Activated naive CD4-positive, alpha-beta T cell treated with anti-CD3 and anti-CD28 coated beads for 36 hours (primary cell): ENCODE results near the gene BRAT1. TPM values are rescaled to one million over a fixed set of nuclear protein-coding genes. Genes with fewer than 3 reads are reported as not detected.

Source experiments
- CTCF ChIA-PET: fragments of 350-600 bp; sonication (Branson Sonifier 250); formaldehyde crosslinking; loops from one replicate; lab custom pipeline; 2021; ENCODE audit warnings: antibody characterized with exemption; lab: Charles Lee
- DNase-seq: peaks from one replicate; pipeline ENCODE4 v3.0.0-alpha.2; 2020
- H3K27ac Mint-ChIP-seq: one replicate; pipeline ENCODE4 v1.8.0; 2021; ENCODE audit warnings: mild to moderate bottlenecking, mixed read lengths
- H3K27me3 Mint-ChIP-seq: one replicate; pipeline ENCODE4 v1.8.0; 2021; ENCODE audit warnings: low read depth, mixed read lengths
- H3K36me3 Mint-ChIP-seq: one replicate; pipeline ENCODE4 v1.8.0; 2021; ENCODE audit warnings: low read depth, mixed read lengths
- H3K4me1 Mint-ChIP-seq: one replicate; pipeline ENCODE4 v1.8.0; 2021; ENCODE audit warnings: low read depth, mixed read lengths
- H3K4me3 Mint-ChIP-seq: one replicate; pipeline ENCODE4 v1.8.0; 2021; ENCODE audit warnings: mild to moderate bottlenecking, moderate library complexity, mixed read lengths
- H3K9me3 Mint-ChIP-seq: one replicate; pipeline ENCODE4 v1.8.0; 2021; ENCODE audit warnings: mixed read lengths
- intact Hi-C: fragments of 100-400 bp; cut with micrococcal nuclease; formaldehyde crosslinking; loops from one replicate; pipeline ENCODE4 v1.15.1; 2023
- total RNA-seq, 2 experiments: library from RNA; stranded (reverse); gene quantifications; one replicate each; pipeline ENCODE4 v1.2.3, GENCODE V29; 2021

Gene BRAT1
- total RNA-seq, 2 experiments from 2014 or later = 26.8 to 27.3 TPM

DNA sequence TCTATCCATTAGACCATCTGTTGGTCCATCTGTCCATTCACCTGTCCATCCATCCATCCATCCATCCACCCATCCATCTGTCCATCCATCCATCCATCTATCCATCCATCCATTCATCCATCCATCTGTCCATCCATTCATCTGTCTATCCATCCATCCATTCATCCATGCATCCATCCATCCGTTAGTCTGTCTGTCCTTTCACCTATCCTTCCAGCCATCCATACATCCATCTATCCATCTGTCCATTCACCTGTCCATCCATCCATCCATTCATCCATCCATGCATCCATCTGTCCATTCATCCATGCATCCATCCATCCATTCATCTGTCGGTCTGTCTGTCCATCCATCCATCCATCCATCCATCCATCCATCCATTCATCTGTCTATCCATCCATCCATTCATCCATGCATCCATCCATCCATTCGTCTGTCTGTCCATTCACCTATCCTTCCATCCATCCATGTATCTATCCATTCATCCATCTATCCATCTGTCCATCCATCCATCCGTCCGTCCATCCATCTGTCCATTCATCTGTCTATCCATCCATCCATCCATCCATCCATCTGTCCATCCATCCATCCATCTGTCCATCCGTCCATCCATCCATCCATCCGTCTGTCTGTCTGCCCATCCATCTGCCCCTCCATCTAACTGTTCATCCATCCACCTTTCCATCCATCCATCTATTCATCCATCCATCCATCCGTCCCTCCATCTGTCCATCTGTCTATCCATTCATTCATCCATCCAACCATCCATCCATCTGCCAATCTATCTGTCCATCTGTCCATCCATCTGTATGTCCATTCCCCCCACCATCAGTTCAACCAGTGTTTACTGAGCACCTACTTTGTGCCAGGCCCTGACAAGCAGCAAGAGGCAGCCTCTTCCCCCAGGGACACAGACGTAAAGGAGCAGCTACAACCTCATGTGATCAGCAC lies 40.6 kb downstream of the BRAT1 start:
- Mint-ChIP-seq H3K27ac (no peak overlapping the region), H3K27me3 (no peaks in the 10 kb centered on the region), H3K4me1 (peaks cover 48% of the 10 kb centered on the region), H3K9me3 (no peaks in the 10 kb centered on the region), H3K36me3 (no peaks in the 10 kb centered on the region), H3K4me3 (no peak overlapping the region)
- CTCF ChIA-PET = interaction anchor here (0.5 kb wide), 1 partner anchor 62 kb away, joined by 3 read pairs; no protein-coding TSS in a partner anchor
- no peak for DNase-seq
- intact Hi-C loops = loop anchor here (5.0 kb wide), 2 partner anchors 203 to 1057 kb away; partner anchors contain the start of gene MICALL2

- Mint-ChIP-seq H3K4me3 (no peak overlapping the region), H3K4me1 (peaks cover 58% of the 10 kb centered on the region), H3K36me3 (no peaks in the 10 kb centered on the region), H3K27me3 (no peaks in the 10 kb centered on the region), H3K9me3 (no peaks in the 10 kb centered on the region), H3K27ac (no peak overlapping the region)
- CTCF ChIA-PET = no interaction called here
- intact Hi-C loops = loop anchor here (5.0 kb wide), 2 partner anchors 204 to 1056 kb away; partner anchors contain the start of gene MICALL2
- no peak for DNase-seq
Observed at GRCh38 chr7:2513702-2514101, 41.6 kb downstream of the BRAT1 start.

GRCh38 chr7:2512713-2513112 lies 42.6 kb downstream of the BRAT1 start:
- CTCF ChIA-PET = no interaction called here
- peak overlapping the region; percentile 90 for H3K27ac Mint-ChIP-seq
- DNase-seq = no peak
- H3K9me3 Mint-ChIP-seq = no peaks in the 10 kb centered on the region
- no peaks in the 10 kb centered on the region for H3K27me3 Mint-ChIP-seq
- intact Hi-C loops = loop anchor here (1.0 to 5.0 kb wide), 4 partner anchors 10 to 1055 kb away; partner anchors contain the start of gene MICALL2
- H3K36me3 Mint-ChIP-seq = no peaks in the 10 kb centered on the region
- H3K4me3 Mint-ChIP-seq = no peak overlapping the region
- H3K4me1 Mint-ChIP-seq = peaks cover 59% of the 10 kb centered on the region

DNA sequence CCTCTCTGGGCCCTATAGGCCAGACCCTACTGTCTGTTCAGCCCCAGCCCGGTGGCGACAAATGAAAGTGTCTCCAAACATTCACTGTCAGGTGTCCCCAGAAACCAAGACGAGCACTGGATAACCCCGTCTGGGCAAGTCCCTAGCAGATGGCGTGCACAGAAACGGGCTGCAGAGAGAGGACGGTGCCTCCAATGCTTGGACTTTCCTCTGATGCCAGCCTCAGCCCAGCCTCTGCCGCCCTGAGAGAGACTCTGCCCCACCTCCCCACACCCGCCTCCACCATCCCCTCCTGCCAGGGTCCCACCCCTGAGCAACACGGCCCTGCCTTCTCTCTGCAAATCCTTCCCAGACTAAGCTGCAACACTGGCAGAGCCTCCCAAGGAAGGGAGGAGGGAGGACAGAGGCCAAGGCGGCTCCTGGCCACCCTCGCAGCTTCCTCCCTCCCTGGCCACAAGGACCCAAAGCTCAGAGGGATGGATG lies 43.1 kb downstream of the BRAT1 start:
- H3K27me3 Mint-ChIP-seq = no peaks in the 10 kb centered on the region
- H3K27ac Mint-ChIP-seq = peak overlapping the region; percentile 90
- peak; percentile 71 for DNase-seq
- peaks cover 57% of the 10 kb centered on the region for H3K4me1 Mint-ChIP-seq
- intact Hi-C loops = loop anchor here (1.0 to 5.0 kb wide), 4 partner anchors 10 to 1055 kb away; partner anchors contain the start of gene MICALL2
- CTCF ChIA-PET = no interaction called here
- H3K4me3 Mint-ChIP-seq = peak overlapping the region; percentile 71
- no peaks in the 10 kb centered on the region for H3K36me3 Mint-ChIP-seq
- no peaks in the 10 kb centered on the region for H3K9me3 Mint-ChIP-seq

DNA sequence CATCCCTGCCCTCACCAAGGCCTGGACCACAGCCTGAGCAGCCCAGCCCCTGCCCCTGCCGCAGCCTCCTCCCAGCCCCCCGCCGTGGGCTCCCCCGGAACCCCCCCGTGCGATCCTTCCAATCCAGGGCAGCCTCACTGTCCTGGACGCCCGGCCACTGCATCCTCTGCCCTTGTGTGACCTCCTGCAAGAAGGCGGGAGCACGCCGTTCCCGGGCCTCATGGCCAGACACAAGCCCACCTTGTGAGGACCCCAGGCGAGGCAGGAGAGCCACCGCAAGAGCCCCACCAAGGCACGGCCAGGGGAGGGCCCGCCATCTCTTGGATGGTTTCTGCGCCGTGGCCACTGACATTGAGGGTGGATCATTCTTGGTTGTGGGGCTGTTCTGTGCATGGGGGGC lies 43.6 kb downstream of the BRAT1 start:
- DNase-seq = no peak
- no peaks in the 10 kb centered on the region for H3K36me3 Mint-ChIP-seq
- peak overlapping the region; percentile 71 for H3K4me3 Mint-ChIP-seq
- intact Hi-C loops = loop anchor here (1.0 to 5.0 kb wide), 4 partner anchors 11 to 1054 kb away; partner anchors contain the start of gene MICALL2
- no peaks in the 10 kb centered on the region for H3K27me3 Mint-ChIP-seq
- peaks cover 55% of the 10 kb centered on the region for H3K4me1 Mint-ChIP-seq
- peak overlapping the region; percentile 90 for H3K27ac Mint-ChIP-seq
- no peaks in the 10 kb centered on the region for H3K9me3 Mint-ChIP-seq
- CTCF ChIA-PET = interaction anchor here (1.1 kb wide), 1 partner anchor 9 kb away, joined by 3 read pairs; no protein-coding TSS in a partner anchor

GRCh38 chr7:2510909-2511768 lies 44.2 kb downstream of the BRAT1 start:
- CTCF ChIA-PET = interaction anchor here (1.1 kb wide), 1 partner anchor 9 kb away, joined by 3 read pairs; no protein-coding TSS in a partner anchor
- DNase-seq = peak; percentile 79
- H3K4me1 Mint-ChIP-seq = peaks cover 55% of the 10 kb centered on the region
- no peaks in the 10 kb centered on the region for H3K36me3 Mint-ChIP-seq
- no peaks in the 10 kb centered on the region for H3K9me3 Mint-ChIP-seq
- H3K27ac Mint-ChIP-seq = peak overlapping the region; percentile 90
- no peaks in the 10 kb centered on the region for H3K27me3 Mint-ChIP-seq
- intact Hi-C loops = loop anchor here (5.0 kb wide), 2 partner anchors 206 to 1054 kb away; partner anchors contain the start of gene MICALL2
- peak overlapping the region; percentile 71 for H3K4me3 Mint-ChIP-seq

DNA sequence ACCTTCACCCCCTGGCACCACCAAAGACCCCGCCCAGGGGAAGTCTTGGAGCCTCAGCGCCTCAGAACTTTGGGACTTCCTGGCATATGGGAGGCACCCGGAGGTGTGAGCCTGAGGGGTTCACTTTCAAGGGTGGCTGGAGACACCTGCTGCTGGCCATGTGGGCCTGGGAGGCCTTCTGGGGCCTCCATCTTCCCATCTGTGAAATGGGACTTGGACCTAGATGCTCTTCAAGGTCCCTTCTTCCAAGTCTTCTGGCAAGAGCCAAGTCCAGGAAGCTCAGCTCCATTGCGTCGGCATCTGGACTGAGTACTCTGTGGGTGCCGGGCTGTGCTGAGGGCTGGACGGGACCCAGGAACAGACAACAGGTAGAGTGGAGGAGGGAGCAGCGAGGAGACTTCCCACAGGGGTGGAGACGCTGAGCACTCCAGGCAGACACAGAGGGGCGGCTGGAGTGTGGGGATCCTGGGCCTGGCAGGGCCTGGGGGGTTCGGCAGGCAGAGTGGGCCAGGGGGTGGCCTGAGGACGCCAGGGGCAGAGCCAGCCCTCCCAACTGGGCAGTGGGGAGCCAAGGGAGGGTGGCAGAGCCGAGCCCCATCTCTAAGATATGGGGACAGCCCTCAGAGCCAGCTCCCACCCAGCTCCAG lies 45.1 kb downstream of the BRAT1 start:
- Mint-ChIP-seq H3K4me3 (peak overlapping the region; percentile 36), H3K27me3 (no peaks in the 10 kb centered on the region), H3K27ac (peak overlapping the region; percentile 90), H3K36me3 (no peaks in the 10 kb centered on the region), H3K9me3 (no peaks in the 10 kb centered on the region), H3K4me1 (peaks cover 55% of the 10 kb centered on the region)
- CTCF ChIA-PET = interaction anchor here (1.0 kb wide), 1 partner anchor 41 kb away, joined by 4 read pairs; no protein-coding TSS in a partner anchor
- DNase-seq = no peak
- intact Hi-C loops = loop anchor here (5.0 kb wide), 2 partner anchors 207 to 1053 kb away; partner anchors contain the start of gene MICALL2

DNA sequence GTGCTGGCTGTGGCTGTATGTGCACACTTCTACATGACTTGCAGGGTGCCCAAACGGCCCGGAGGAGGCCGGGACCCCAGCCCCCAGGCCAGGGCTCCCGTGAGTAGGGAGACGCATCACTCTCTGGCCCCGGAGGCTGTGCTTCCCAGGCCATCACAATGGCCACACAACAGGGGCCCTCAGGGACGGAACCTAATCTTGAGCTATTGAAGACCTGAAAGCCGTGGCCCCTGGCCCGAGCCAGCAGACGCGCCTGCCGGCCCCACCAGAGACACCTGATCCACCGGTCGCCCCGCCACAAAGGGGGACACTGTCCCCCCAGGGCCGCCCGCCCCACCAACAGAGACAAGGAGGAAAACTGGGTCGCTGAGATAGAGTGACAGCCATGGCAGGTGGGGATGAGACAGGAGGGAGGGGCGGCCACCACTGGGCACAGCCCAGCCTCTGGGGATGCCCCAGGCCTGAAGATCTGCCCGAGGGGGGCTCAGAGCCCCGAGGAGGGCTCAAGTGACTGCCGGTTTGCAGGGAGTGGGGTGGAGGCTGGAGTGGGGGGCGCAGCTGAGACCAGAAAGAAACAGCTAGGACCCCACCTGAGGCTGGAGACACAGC lies 45.9 kb downstream of the BRAT1 start:
- no peak for DNase-seq
- Mint-ChIP-seq H3K36me3 (no peaks in the 10 kb centered on the region), H3K4me3 (peak overlapping the region; percentile 59), H3K27ac (no peak overlapping the region), H3K27me3 (no peaks in the 10 kb centered on the region), H3K4me1 (peaks cover 55% of the 10 kb centered on the region), H3K9me3 (no peaks in the 10 kb centered on the region)
- CTCF ChIA-PET = interaction anchor here (1.0 to 1.7 kb wide), 2 partner anchors 21 to 40 kb away, joined by 4 to 5 read pairs; no protein-coding TSS in a partner anchor
- intact Hi-C loops = no loop called here

GRCh38 chr7:2508327-2509215 lies 46.8 kb downstream of the BRAT1 start:
- intact Hi-C loops = loop anchor here (1.0 kb wide), 3 partner anchors 12 to 47 kb away; partner anchors contain the start of gene BRAT1
- CTCF ChIA-PET = interaction anchor here (1.7 kb wide), 1 partner anchor 22 kb away, joined by 5 read pairs; no protein-coding TSS in a partner anchor
- H3K27ac Mint-ChIP-seq = peak overlapping the region; percentile 37
- H3K4me3 Mint-ChIP-seq = peak overlapping the region; percentile 59
- DNase-seq = peak; percentile 83
- H3K9me3 Mint-ChIP-seq = no peaks in the 10 kb centered on the region
- H3K36me3 Mint-ChIP-seq = no peaks in the 10 kb centered on the region
- H3K4me1 Mint-ChIP-seq = peaks cover 55% of the 10 kb centered on the region
- H3K27me3 Mint-ChIP-seq = no peaks in the 10 kb centered on the region

DNA sequence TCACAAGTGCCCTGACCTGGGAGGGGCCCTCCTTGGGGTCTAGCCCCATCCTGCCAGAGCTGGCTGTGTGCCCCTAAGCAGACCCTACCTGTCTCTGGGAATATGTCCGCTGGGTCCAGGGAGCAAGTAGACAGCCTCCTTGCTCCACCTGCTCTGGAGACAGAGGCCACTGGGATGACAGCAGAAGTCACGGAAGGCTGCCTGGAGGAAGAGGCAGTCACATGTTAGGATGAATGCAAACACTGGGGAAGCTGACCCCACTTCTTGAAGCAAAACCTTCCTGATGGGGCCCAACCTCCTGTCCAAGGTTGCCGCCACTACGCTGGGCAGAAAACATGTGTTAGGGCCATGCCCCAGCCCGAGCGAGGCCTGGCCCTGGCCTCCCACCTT lies 47.4 kb downstream of the BRAT1 start:
- no peaks in the 10 kb centered on the region for H3K9me3 Mint-ChIP-seq
- intact Hi-C loops = loop anchor here (1.0 kb wide), 3 partner anchors 12 to 47 kb away; partner anchors contain the start of gene BRAT1
- peaks cover 52% of the 10 kb centered on the region for H3K4me1 Mint-ChIP-seq
- CTCF ChIA-PET = interaction anchor here (0.6 to 1.7 kb wide), 2 partner anchors 23 to 101 kb away, joined by 3 to 5 read pairs; no protein-coding TSS in a partner anchor
- H3K27me3 Mint-ChIP-seq = no peaks in the 10 kb centered on the region
- H3K4me3 Mint-ChIP-seq = no peak overlapping the region
- no peak overlapping the region for H3K27ac Mint-ChIP-seq
- no peaks in the 10 kb centered on the region for H3K36me3 Mint-ChIP-seq
- DNase-seq = no peak
